Measurements from ENCODE around the gene SERPINA7. TPM values are rescaled to one million over a fixed set of nuclear protein-coding genes. Genes with fewer than 3 reads are reported as not detected.

The SERPINA7 gene
- total and polyA plus RNA-seq, 2 of the 13 experiments (the other 11 are each of a cell fraction or from before 2014, with no cell fraction given), result 315 to 456 TPM

GRCh38 chrX:106009145-106009544, 29.4 kb downstream of the SERPINA7 start (continued):
- TF ChIP-seq ARID5B (CRISPR knock-in tag; IDR thresholded peaks at IDR 0.05) (peak; percentile 42; the same call in 1 of the 2 replicates), MED1 (CRISPR knock-in tag; IDR thresholded peaks at IDR 0.05) (peak; percentile 54; the same call in 1 of the 2 replicates), RARA (CRISPR knock-in tag; IDR thresholded peaks at IDR 0.05) (peak; percentile 43; the same call in 1 of the 2 replicates), ZMAT3 (CRISPR knock-in tag; conservative IDR thresholded peaks at IDR 0.05) (no peak), THRA (CRISPR knock-in tag; IDR thresholded peaks at IDR 0.05; ENCODE audit: borderline replicate concordance) (0 out of 2 replicates have a peak, but pooled peaks have one; percentile 35), HMG20A (CRISPR knock-in tag; IDR thresholded peaks at IDR 0.05; ENCODE audit: borderline replicate concordance) (peak; percentile 16; the same call in 1 of the 2 replicates), ZNF446 (CRISPR knock-in tag; IDR thresholded peaks at IDR 0.05) (no peak), POGZ (CRISPR knock-in tag; IDR thresholded peaks at IDR 0.05) (peak; percentile 39; the same call in 1 of the 2 replicates), SOX6 (IDR thresholded peaks at IDR 0.05) (no peak), SOX6 (CRISPR knock-in tag; IDR thresholded peaks at IDR 0.05) (peak; percentile 29), IKZF5 (CRISPR knock-in tag; IDR thresholded peaks at IDR 0.05) (no peak)
- TF ChIP-seq, protein P1, sequence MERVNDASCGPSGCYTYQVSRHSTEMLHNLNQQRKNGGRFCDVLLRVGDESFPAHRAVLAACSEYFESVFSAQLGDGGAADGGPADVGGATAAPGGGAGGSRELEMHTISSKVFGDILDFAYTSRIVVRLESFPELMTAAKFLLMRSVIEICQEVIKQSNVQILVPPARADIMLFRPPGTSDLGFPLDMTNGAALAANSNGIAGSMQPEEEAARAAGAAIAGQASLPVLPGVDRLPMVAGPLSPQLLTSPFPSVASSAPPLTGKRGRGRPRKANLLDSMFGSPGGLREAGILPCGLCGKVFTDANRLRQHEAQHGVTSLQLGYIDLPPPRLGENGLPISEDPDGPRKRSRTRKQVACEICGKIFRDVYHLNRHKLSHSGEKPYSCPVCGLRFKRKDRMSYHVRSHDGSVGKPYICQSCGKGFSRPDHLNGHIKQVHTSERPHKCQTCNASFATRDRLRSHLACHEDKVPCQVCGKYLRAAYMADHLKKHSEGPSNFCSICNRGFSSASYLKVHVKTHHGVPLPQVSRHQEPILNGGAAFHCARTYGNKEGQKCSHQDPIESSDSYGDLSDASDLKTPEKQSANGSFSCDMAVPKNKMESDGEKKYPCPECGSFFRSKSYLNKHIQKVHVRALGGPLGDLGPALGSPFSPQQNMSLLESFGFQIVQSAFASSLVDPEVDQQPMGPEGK (CRISPR knock-in tag; IDR thresholded peaks at IDR 0.05), result no peak
- TF ChIP-seq, protein P2, sequence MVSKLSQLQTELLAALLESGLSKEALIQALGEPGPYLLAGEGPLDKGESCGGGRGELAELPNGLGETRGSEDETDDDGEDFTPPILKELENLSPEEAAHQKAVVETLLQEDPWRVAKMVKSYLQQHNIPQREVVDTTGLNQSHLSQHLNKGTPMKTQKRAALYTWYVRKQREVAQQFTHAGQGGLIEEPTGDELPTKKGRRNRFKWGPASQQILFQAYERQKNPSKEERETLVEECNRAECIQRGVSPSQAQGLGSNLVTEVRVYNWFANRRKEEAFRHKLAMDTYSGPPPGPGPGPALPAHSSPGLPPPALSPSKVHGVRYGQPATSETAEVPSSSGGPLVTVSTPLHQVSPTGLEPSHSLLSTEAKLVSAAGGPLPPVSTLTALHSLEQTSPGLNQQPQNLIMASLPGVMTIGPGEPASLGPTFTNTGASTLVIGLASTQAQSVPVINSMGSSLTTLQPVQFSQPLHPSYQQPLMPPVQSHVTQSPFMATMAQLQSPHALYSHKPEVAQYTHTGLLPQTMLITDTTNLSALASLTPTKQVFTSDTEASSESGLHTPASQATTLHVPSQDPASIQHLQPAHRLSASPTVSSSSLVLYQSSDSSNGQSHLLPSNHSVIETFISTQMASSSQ (IDR thresholded peaks at IDR 0.05; ENCODE audit: low read depth), result no peak
- TF ChIP-seq, protein P2 (CRISPR knock-in tag; IDR thresholded peaks at IDR 0.05; ENCODE audit: borderline replicate concordance), result peak; percentile 62; the same call in 1 of the 2 replicates
- TF ChIP-seq, protein P3, sequence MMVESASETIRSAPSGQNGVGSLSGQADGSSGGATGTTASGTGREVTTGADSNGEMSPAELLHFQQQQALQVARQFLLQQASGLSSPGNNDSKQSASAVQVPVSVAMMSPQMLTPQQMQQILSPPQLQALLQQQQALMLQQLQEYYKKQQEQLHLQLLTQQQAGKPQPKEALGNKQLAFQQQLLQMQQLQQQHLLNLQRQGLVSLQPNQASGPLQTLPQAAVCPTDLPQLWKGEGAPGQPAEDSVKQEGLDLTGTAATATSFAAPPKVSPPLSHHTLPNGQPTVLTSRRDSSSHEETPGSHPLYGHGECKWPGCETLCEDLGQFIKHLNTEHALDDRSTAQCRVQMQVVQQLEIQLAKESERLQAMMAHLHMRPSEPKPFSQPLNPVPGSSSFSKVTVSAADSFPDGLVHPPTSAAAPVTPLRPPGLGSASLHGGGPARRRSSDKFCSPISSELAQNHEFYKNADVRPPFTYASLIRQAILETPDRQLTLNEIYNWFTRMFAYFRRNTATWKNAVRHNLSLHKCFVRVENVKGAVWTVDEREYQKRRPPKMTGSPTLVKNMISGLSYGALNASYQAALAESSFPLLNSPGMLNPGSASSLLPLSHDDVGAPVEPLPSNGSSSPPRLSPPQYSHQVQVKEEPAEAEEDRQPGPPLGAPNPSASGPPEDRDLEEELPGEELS (CRISPR knock-in tag; IDR thresholded peaks at IDR 0.05), result peak; percentile 46; the same call in 1 of the 2 replicates

All from HepG2 (cell line).